Iris pigment epithelial cell (primary cell): ENCODE measurements around the gene RNASE12.
A peak's percentile ranks its signal among the peaks of the same experiment; 100 is the strongest.
"Not testable (repeated sequence)": the region's sequence is repeated elsewhere in the genome, so short reads cannot be mapped to it uniquely, and the experiment has no call there.

ENCODE experiments used
- DNase-seq: peaks from one replicate; pipeline ENCODE4 v3.0.0-alpha.2; 2011; ENCODE audit warnings: low read depth

Gene RNASE12

GRCh38 chr14:20614038-20614840 lies 23.1 kb upstream of the RNASE12 start:
- DNase-seq = peak; percentile 55

GRCh38 chr14:20613094-20614037 lies 22.2 kb upstream of the RNASE12 start:
- DNase-seq = peak; percentile 98

- no peak for DNase-seq
These were observed 21.2 kb upstream of the RNASE12 start for GRCh38 chr14:20612403-20612802.

- no peak for DNase-seq
These were observed 20.1 kb upstream of the RNASE12 start for GRCh38 chr14:20611277-20611676.

GRCh38 chr14:20610002-20610765 lies 19.0 kb upstream of the RNASE12 start:
- DNase-seq = peak; percentile 80

- peak; percentile 77 for DNase-seq
These were observed 18.2 kb upstream of the RNASE12 start for GRCh38 chr14:20609215-20610001.

- DNase-seq = no peak
These were observed 17.4 kb upstream of the RNASE12 start for GRCh38 chr14:20608383-20609110.

GRCh38 chr14:20607617-20608016 lies 16.4 kb upstream of the RNASE12 start:
- no peak for DNase-seq

- no peak for DNase-seq
These were observed 15.7 kb upstream of the RNASE12 start for GRCh38 chr14:20606902-20607242.

- DNase-seq = peak; percentile 44
These were observed 15.2 kb upstream of the RNASE12 start for GRCh38 chr14:20606190-20606901.

GRCh38 chr14:20603813-20604690 lies 12.9 kb upstream of the RNASE12 start:
- DNase-seq = no peak

GRCh38 chr14:20602583-20602982 lies 11.4 kb upstream of the RNASE12 start:
- DNase-seq = no peak

GRCh38 chr14:20601522-20601921 lies 10.3 kb upstream of the RNASE12 start:
- no peak for DNase-seq

GRCh38 chr14:20597108-20597507 lies 5.9 kb upstream of the RNASE12 start:
- no peak for DNase-seq

- not testable (repeated sequence) for DNase-seq
These were observed 4.5 kb upstream of the RNASE12 start for GRCh38 chr14:20595726-20596125.

- no peak for DNase-seq
These were observed 1.4 kb upstream of the RNASE12 start for GRCh38 chr14:20592574-20592973.

GRCh38 chr14:20587489-20588154 lies 3.6 kb downstream of the RNASE12 start, which contains the start of gene RNASE11:
RNASE11 (minus strand) TSS chr14:20588001.
- no peak for DNase-seq

- DNase-seq = no peak
These were observed 7.3 kb downstream of the RNASE12 start for GRCh38 chr14:20583908-20584307.
